SU-DHL-6 (cell line): ENCODE results near the gene FRMPD1.

ENCODE experiments used
- H2AFZ ChIP-seq: fragments of 200-600 bp; sonication (generic); 2 replicates; pipeline ENCODE4 v1.6.1; 2014; ENCODE audit warnings: low read depth, mild to moderate bottlenecking, moderate library complexity, mixed read lengths, antibody characterized with exemption, low read length; ENCODE audit not compliant: severe bottlenecking
- H3F3A ChIP-seq: fragments of 200-600 bp; shearing (Covaris generic); 2 replicates; pipeline ENCODE4 v1.6.0; 2016; ENCODE audit warnings: antibody characterized with exemption, mild to moderate bottlenecking; ENCODE audit not compliant: insufficient read depth
- H3K27ac ChIP-seq: fragments of 200-600 bp; sonication (generic); 2 replicates; pipeline ENCODE4 v1.5.1; 2016; ENCODE audit warnings: low read depth, mild to moderate bottlenecking, low read length, moderate library complexity, mixed read lengths
- H3K27me3 ChIP-seq: fragments of 200-600 bp; sonication (generic), shearing (Covaris generic); 2 replicates; pipeline ENCODE4 v1.6.0; 2014; ENCODE audit warnings: mild to moderate bottlenecking, low read length
- H3K36me3 ChIP-seq: fragments of 200-600 bp; sonication (generic); 2 replicates; pipeline ENCODE4 v1.6.1; 2014; ENCODE audit warnings: mild to moderate bottlenecking, low read length, mixed read lengths
- H3K4me2 ChIP-seq: fragments of 300-600, 200-600 bp; shearing (Covaris generic), sonication (generic); 2 replicates; pipeline ENCODE4 v1.6.0; 2014; ENCODE audit warnings: low read length, low read depth, mild to moderate bottlenecking; ENCODE audit not compliant: poor library complexity, severe bottlenecking
- H3K4me3 ChIP-seq: fragments of 200-600 bp; sonication (generic); 2 replicates; pipeline ENCODE4 v1.5.1; 2014; ENCODE audit warnings: antibody characterized with exemption, low read length, mild to moderate bottlenecking, mixed read lengths; ENCODE audit not compliant: insufficient read depth, poor library complexity, severe bottlenecking
- H3K79me2 ChIP-seq: fragments of 200-600 bp; sonication (generic); 2 replicates; pipeline ENCODE4 v1.6.1; 2014; ENCODE audit warnings: mild to moderate bottlenecking, low read length, moderate library complexity; ENCODE audit not compliant: insufficient read depth
- H3K9ac ChIP-seq: fragments of 200-600 bp; sonication (generic); 2 replicates; pipeline ENCODE4 v1.7.0; 2014; ENCODE audit warnings: mild to moderate bottlenecking, low read length
- H3K9me2 ChIP-seq: fragments of 200-600 bp; sonication (generic); replicated peaks from 2 replicates; pipeline ENCODE4 v1.6.1; 2014; ENCODE audit warnings: low read length; ENCODE audit not compliant: insufficient read depth
- H3K9me3 ChIP-seq: fragments of 200-600 bp; sonication (generic); 2 replicates; pipeline ENCODE4 v1.6.1; 2014; ENCODE audit warnings: low read length, mixed read lengths; ENCODE audit not compliant: insufficient read depth
- H4K20me1 ChIP-seq: fragments of 200-600 bp; sonication (generic); 2 replicates; pipeline ENCODE4 v1.6.1; 2014; ENCODE audit warnings: low read depth, mild to moderate bottlenecking, antibody characterized with exemption, low read length, moderate library complexity, mixed read lengths
- EZH2phosphoT487 ChIP-seq: fragments of 200-600 bp; sonication (generic), shearing (Covaris generic); conservative IDR thresholded peaks from 2 replicates; pipeline ENCODE4 v1.6.1; 2018; ENCODE audit warnings: mild to moderate bottlenecking, antibody characterized with exemption, low read length, moderate library complexity, mixed read lengths
- TF ChIP-seq, protein P1 (sequence below): fragments of 200-600 bp; sonication (generic); IDR thresholded peaks from one replicate; pipeline ENCODE4 v1.5.1; 2017; ENCODE audit warnings: antibody characterized with exemption, mild to moderate bottlenecking, low read length, moderate library complexity; ENCODE audit not compliant: insufficient read depth, poor library complexity, severe bottlenecking

Gene FRMPD1

GRCh38 chr9:37611961-37612360 is 38.8 kb upstream of the FRMPD1 start:
- no peak for TF ChIP-seq EZH2phosphoT487
- TF ChIP-seq, protein P1, sequence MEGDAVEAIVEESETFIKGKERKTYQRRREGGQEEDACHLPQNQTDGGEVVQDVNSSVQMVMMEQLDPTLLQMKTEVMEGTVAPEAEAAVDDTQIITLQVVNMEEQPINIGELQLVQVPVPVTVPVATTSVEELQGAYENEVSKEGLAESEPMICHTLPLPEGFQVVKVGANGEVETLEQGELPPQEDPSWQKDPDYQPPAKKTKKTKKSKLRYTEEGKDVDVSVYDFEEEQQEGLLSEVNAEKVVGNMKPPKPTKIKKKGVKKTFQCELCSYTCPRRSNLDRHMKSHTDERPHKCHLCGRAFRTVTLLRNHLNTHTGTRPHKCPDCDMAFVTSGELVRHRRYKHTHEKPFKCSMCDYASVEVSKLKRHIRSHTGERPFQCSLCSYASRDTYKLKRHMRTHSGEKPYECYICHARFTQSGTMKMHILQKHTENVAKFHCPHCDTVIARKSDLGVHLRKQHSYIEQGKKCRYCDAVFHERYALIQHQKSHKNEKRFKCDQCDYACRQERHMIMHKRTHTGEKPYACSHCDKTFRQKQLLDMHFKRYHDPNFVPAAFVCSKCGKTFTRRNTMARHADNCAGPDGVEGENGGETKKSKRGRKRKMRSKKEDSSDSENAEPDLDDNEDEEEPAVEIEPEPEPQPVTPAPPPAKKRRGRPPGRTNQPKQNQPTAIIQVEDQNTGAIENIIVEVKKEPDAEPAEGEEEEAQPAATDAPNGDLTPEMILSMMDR = no peak
- Histone ChIP-seq H3K36me3 (no peaks in the 10 kb centered on the region), H3K79me2 (no peaks in the 10 kb centered on the region), H3F3A (no peaks in the 10 kb centered on the region), H3K9me3 (no peaks in the 10 kb centered on the region), H2AFZ (no peak overlapping the region), H3K4me3 (no peak overlapping the region), H3K9ac (no peak overlapping the region), H4K20me1 (no peaks in the 10 kb centered on the region), H3K9me2 (no peaks in the 10 kb centered on the region), H3K27ac (no peak overlapping the region), H3K4me2 (no peak overlapping the region), H3K27me3 (no peaks in the 10 kb centered on the region)

DNA sequence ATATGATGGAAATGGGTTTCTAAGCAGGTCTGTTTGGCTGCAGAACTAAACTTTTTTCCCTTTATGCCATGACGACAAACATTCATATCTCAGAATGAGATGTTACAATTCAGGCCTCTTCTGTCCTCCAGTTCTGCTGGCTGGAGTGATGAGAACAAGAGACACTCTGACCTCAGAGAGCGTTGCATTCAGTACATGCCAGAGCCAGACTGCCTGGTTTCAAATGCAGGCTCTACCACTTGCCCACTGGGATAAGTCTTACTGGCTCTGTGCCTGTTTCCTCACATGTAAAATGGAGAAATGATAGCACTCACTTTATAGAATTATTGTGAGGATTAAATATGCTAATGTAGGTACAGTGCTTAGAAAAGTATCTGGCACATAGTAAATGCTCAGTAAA is 33.6 kb upstream of the FRMPD1 start:
- H3K9ac ChIP-seq = no peak overlapping the region
- H3K79me2 ChIP-seq = no peaks in the 10 kb centered on the region
- no peaks in the 10 kb centered on the region for H3K9me2 ChIP-seq
- H3K4me2 ChIP-seq = no peak overlapping the region
- H4K20me1 ChIP-seq = no peaks in the 10 kb centered on the region
- no peaks in the 10 kb centered on the region for H3K27me3 ChIP-seq
- H2AFZ ChIP-seq = no peak overlapping the region
- no peaks in the 10 kb centered on the region for H3K36me3 ChIP-seq
- no peaks in the 10 kb centered on the region for H3F3A ChIP-seq
- no peaks in the 10 kb centered on the region for H3K9me3 ChIP-seq
- TF ChIP-seq, protein P1 = no peak
- TF ChIP-seq EZH2phosphoT487 = no peak
- no peak overlapping the region for H3K27ac ChIP-seq
- no peak overlapping the region for H3K4me3 ChIP-seq

GRCh38 chr9:37617832-37618231 is 32.9 kb upstream of the FRMPD1 start:
- Histone ChIP-seq H3K36me3 (no peaks in the 10 kb centered on the region), H3K79me2 (no peaks in the 10 kb centered on the region), H2AFZ (no peak overlapping the region), H3K9me3 (no peaks in the 10 kb centered on the region), H3F3A (no peaks in the 10 kb centered on the region), H4K20me1 (no peaks in the 10 kb centered on the region), H3K4me3 (no peak overlapping the region), H3K9me2 (no peaks in the 10 kb centered on the region), H3K4me2 (no peak overlapping the region), H3K27ac (no peak overlapping the region), H3K9ac (no peak overlapping the region), H3K27me3 (no peaks in the 10 kb centered on the region)
- TF ChIP-seq EZH2phosphoT487 = no peak
- TF ChIP-seq, protein P1 = no peak

- Histone ChIP-seq H3K27me3 (no peaks in the 10 kb centered on the region), H3F3A (no peaks in the 10 kb centered on the region), H3K36me3 (no peaks in the 10 kb centered on the region), H3K4me2 (no peak overlapping the region), H3K9ac (no peak overlapping the region), H3K9me3 (no peaks in the 10 kb centered on the region), H4K20me1 (no peaks in the 10 kb centered on the region), H2AFZ (no peak overlapping the region), H3K79me2 (no peaks in the 10 kb centered on the region), H3K4me3 (no peak overlapping the region), H3K9me2 (no peaks in the 10 kb centered on the region), H3K27ac (no peak overlapping the region)
- TF ChIP-seq, protein P1 = no peak
- TF ChIP-seq EZH2phosphoT487 = no peak
These were observed 31.9 kb upstream of the FRMPD1 start for GRCh38 chr9:37618817-37619216.
